ENCODE measurements around the gene CAVIN1.

CAVIN1 gene

GRCh38 chr17:42414704-42415409, 8.2 kb downstream of the CAVIN1 start:
- DNase-seq (ENCODE audit: low read depth): no peak
- no peak for TF ChIP-seq CTCF (IDR thresholded peaks at IDR 0.05; ENCODE audit: control insufficient read depth, extremely low read depth, insufficient read depth)
- H3K4me3 ChIP-seq (ENCODE audit: low read depth, low read length): no peak overlapping the region

- no peak for DNase-seq (ENCODE audit: low read depth)
- no peak for TF ChIP-seq CTCF (IDR thresholded peaks at IDR 0.05; ENCODE audit: control insufficient read depth, extremely low read depth, insufficient read depth)
Observed at GRCh38 chr17:42413464-42414040, 9.5 kb downstream of the CAVIN1 start.

GRCh38 chr17:42411905-42412679, 11.0 kb downstream of the CAVIN1 start:
- DNase-seq (ENCODE audit: low read depth): no peak
- TF ChIP-seq CTCF (IDR thresholded peaks at IDR 0.05; ENCODE audit: control insufficient read depth, extremely low read depth, insufficient read depth): no peak
- H3K4me3 ChIP-seq (ENCODE audit: low read depth, low read length): no peak overlapping the region

More at GRCh38 chr17:42413464-42414040, 9.5 kb downstream of the CAVIN1 start:
- H3K4me3 ChIP-seq (ENCODE audit: low read depth, low read length): no peak overlapping the region

DNA sequence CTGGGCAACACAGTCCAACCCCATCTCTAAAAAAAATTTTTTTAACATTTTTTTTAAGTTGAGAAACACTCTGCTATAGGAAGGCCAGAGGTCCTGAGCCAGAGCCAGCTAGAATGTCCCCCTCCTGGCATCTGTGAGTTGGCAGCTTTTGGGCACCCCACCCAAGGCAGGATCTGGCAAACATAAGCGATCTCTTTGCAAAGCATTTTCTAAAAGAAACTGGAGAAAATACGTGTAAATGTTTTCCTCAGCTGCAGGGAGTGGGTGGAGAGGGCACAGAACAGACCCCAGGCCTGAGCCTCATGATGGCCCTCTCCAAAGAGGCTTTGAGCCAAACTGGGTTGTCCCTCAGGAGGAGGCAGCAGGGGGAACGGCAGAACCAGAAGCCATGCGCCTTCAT, 11.7 kb downstream of the CAVIN1 start:
- no peak for DNase-seq (ENCODE audit: low read depth)
- no peak for TF ChIP-seq CTCF (IDR thresholded peaks at IDR 0.05; ENCODE audit: control insufficient read depth, extremely low read depth, insufficient read depth)
- no peak overlapping the region for H3K4me3 ChIP-seq (ENCODE audit: low read depth, low read length)

DNA sequence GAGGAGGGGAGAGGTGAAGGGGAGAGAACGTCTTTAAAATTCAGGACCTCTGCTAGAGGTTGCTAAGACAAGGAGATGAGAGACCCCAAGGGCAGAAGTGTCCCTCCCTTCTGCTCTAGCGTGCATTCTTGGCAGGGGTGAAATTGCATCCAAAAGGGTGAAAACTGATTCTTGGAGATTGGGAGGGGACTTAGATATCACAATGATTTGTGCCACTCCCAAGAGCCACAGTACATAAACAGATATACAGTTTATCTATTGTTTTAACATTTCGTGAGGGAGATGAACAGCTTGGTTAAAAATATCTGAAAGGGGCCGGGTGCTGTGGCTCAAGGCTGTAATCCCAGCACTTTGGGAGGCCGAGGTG, 12.8 kb downstream of the CAVIN1 start:
- no peak for TF ChIP-seq CTCF (IDR thresholded peaks at IDR 0.05; ENCODE audit: control insufficient read depth, extremely low read depth, insufficient read depth)
- no peak overlapping the region for H3K4me3 ChIP-seq (ENCODE audit: low read depth, low read length)
- DNase-seq (ENCODE audit: low read depth): no peak

- no peak overlapping the region for H3K4me3 ChIP-seq (ENCODE audit: low read depth, low read length)
- no peak for TF ChIP-seq CTCF (IDR thresholded peaks at IDR 0.05; ENCODE audit: control insufficient read depth, extremely low read depth, insufficient read depth)
- no peak for DNase-seq (ENCODE audit: low read depth)
Observed at GRCh38 chr17:42409523-42410318, 13.3 kb downstream of the CAVIN1 start.
